ENCODE results near the gene CD36. TPM values are rescaled to one million over a fixed set of nuclear protein-coding genes. Genes with fewer than 3 reads are reported as not detected.
A peak's percentile ranks its signal among the peaks of the same experiment; 100 is the strongest.

The CD36 gene
- total RNA-seq, 4 donors from 2014 or later: 5.4 to 186 (median 12.1) TPM

- H3K4me1 ChIP-seq: no peaks in the 10 kb centered on the region
- no peaks in the 10 kb centered on the region for H3K9me3 ChIP-seq
- no peaks in the 10 kb centered on the region for H3K36me3 ChIP-seq
- TF ChIP-seq CTCF (IDR thresholded peaks at IDR 0.05) (no peak), POLR2A (IDR thresholded peaks at IDR 0.05) (no peak)
- DNase-seq: no peak
- no peak overlapping the region for H3K4me3 ChIP-seq
- H3K27ac ChIP-seq: no peak overlapping the region
- peaks cover 0 to 2% of the 10 kb centered on the region in 2 donors for H3K27me3 ChIP-seq
- intact Hi-C loops (cut with DNase I; ENCODE audit: low total_unique reads): no loop called here
These were observed 14.8 kb downstream of the CD36 start for GRCh38 chr7:80653244-80653643.

- TF ChIP-seq CTCF (IDR thresholded peaks at IDR 0.05) (no peak), POLR2A (IDR thresholded peaks at IDR 0.05) (no peak)
- intact Hi-C loops (cut with DNase I; ENCODE audit: low total_unique reads): no loop called here
- no peaks in the 10 kb centered on the region for H3K36me3 ChIP-seq
These were observed 16.5 kb downstream of the CD36 start for GRCh38 chr7:80654887-80655340.

GRCh38 chr7:80656029-80656428 lies 17.6 kb downstream of the CD36 start:
- no peaks in the 10 kb centered on the region for H3K4me1 ChIP-seq
- H3K27me3 ChIP-seq: peaks cover 0 to 2% of the 10 kb centered on the region in 2 donors
- H3K36me3 ChIP-seq: no peaks in the 10 kb centered on the region
- DNase-seq: no peak
- no peak overlapping the region for H3K4me3 ChIP-seq
- intact Hi-C loops (cut with DNase I; ENCODE audit: low total_unique reads): no loop called here
- H3K9me3 ChIP-seq: no peaks in the 10 kb centered on the region
- H3K27ac ChIP-seq: no peak overlapping the region
- TF ChIP-seq POLR2A (IDR thresholded peaks at IDR 0.05) (no peak), CTCF (IDR thresholded peaks at IDR 0.05) (no peak)

More at GRCh38 chr7:80654887-80655340, 16.5 kb downstream of the CD36 start:
- Histone ChIP-seq H3K27me3 (peaks cover 0 to 2% of the 10 kb centered on the region in 2 donors), H3K9me3 (no peaks in the 10 kb centered on the region), H3K27ac (no peak overlapping the region), H3K4me1 (no peaks in the 10 kb centered on the region), H3K4me3 (no peak overlapping the region)
- no peak for DNase-seq

GRCh38 chr7:80659120-80660055 lies 20.9 kb downstream of the CD36 start:
- Histone ChIP-seq H3K27me3 (no peaks in the 10 kb centered on the region), H3K27ac (no peak overlapping the region), H3K4me1 (no peaks in the 10 kb centered on the region), H3K4me3 (no peak overlapping the region), H3K9me3 (no peaks in the 10 kb centered on the region), H3K36me3 (no peaks in the 10 kb centered on the region)
- DNase-seq: no peak
- TF ChIP-seq POLR2A (IDR thresholded peaks at IDR 0.05) (no peak), CTCF (IDR thresholded peaks at IDR 0.05) (peak; percentile 42 to 66 (median 49))
- intact Hi-C loops (cut with DNase I; ENCODE audit: low total_unique reads): no loop called here

GRCh38 chr7:80660939-80661338 lies 22.5 kb downstream of the CD36 start:
- intact Hi-C loops (cut with DNase I; ENCODE audit: low total_unique reads): no loop called here
- Histone ChIP-seq H3K9me3 (no peaks in the 10 kb centered on the region), H3K4me3 (no peak overlapping the region), H3K27ac (no peak overlapping the region), H3K36me3 (no peaks in the 10 kb centered on the region), H3K27me3 (no peaks in the 10 kb centered on the region), H3K4me1 (no peaks in the 10 kb centered on the region)
- DNase-seq: no peak
- TF ChIP-seq CTCF (IDR thresholded peaks at IDR 0.05) (no peak), POLR2A (IDR thresholded peaks at IDR 0.05) (no peak)

Measured in uterus (tissue), 4 donors.